Fibroblast of peridontal ligament (primary cell): ENCODE measurements around the gene EEF2K.

ENCODE experiments used
- DNase-seq: peaks from one replicate; pipeline ENCODE4 v3.0.0-alpha.2; 2010; ENCODE audit errors: extremely low read depth

Gene EEF2K

GRCh38 chr16:22240023-22240710 lies 34.1 kb downstream of the EEF2K start:
- DNase-seq: peak; percentile 79

- DNase-seq: no peak
Measured at GRCh38 chr16:22250522-22250921, 44.4 kb downstream of the EEF2K start.

GRCh38 chr16:22252317-22252716 lies 46.2 kb downstream of the EEF2K start:
- DNase-seq: no peak

- DNase-seq: no peak
Measured at GRCh38 chr16:22253272-22253671, 47.2 kb downstream of the EEF2K start.

- no peak for DNase-seq
Measured at GRCh38 chr16:22255335-22255734, 49.3 kb downstream of the EEF2K start.

- DNase-seq: no peak
Measured at GRCh38 chr16:22257440-22257839, 51.4 kb downstream of the EEF2K start.

- DNase-seq: no peak
Measured at GRCh38 chr16:22260490-22260889, 54.4 kb downstream of the EEF2K start.

GRCh38 chr16:22262460-22262859 lies 56.4 kb downstream of the EEF2K start:
- no peak for DNase-seq

GRCh38 chr16:22264786-22265185 lies 58.7 kb downstream of the EEF2K start:
- no peak for DNase-seq

GRCh38 chr16:22265351-22265750 lies 59.3 kb downstream of the EEF2K start:
- no peak for DNase-seq

- no peak for DNase-seq
Measured at GRCh38 chr16:22266546-22266945, 60.5 kb downstream of the EEF2K start.

- no peak for DNase-seq
Measured at GRCh38 chr16:22267764-22268163, 61.7 kb downstream of the EEF2K start.

- DNase-seq: peak; percentile 36
Measured at GRCh38 chr16:22270525-22270924, 64.4 kb downstream of the EEF2K start.

- peak; percentile 47 for DNase-seq
Measured at GRCh38 chr16:22272870-22273650, 67.0 kb downstream of the EEF2K start.

- DNase-seq: no peak
Measured at GRCh38 chr16:22274916-22275315, 68.8 kb downstream of the EEF2K start.

GRCh38 chr16:22278441-22279230 lies 72.6 kb downstream of the EEF2K start:
- DNase-seq: no peak

- no peak for DNase-seq
Measured at GRCh38 chr16:22282254-22282892, 76.3 kb downstream of the EEF2K start.

GRCh38 chr16:22284637-22285036 lies 78.6 kb downstream of the EEF2K start:
- peak; percentile 18 for DNase-seq

- DNase-seq: no peak
Measured at GRCh38 chr16:22285080-22285479, 79.0 kb downstream of the EEF2K start.

GRCh38 chr16:22291020-22291419 lies 84.9 kb downstream of the EEF2K start:
- no peak for DNase-seq

- DNase-seq: peak; percentile 39
Measured at GRCh38 chr16:22291860-22292318, 85.8 kb downstream of the EEF2K start.

- DNase-seq: no peak
Measured at GRCh38 chr16:22292320-22292719, 86.2 kb downstream of the EEF2K start.
